Measurements from ENCODE around the gene LRIT3.

LRIT3 gene

GRCh38 chr4:109847896-109848442, at the start of gene LRIT3:
Gene LRIT3, plus strand, starts transcription at chr4:109848107. Its CDS starts 95 bp downstream, at chr4:109848202.
- DNase-seq = no peak

- no peak for DNase-seq
Measured at GRCh38 chr4:109798866-109799265, 49.0 kb upstream of the LRIT3 start.

GRCh38 chr4:109801099-109801789, 46.7 kb upstream of the LRIT3 start:
- no peak for DNase-seq

GRCh38 chr4:109801895-109802319, 46.0 kb upstream of the LRIT3 start, which contains the start of gene CFI:
Gene CFI, minus strand, starts transcription at chr4:109801999. Its CDS starts 28 bp downstream, at chr4:109801971.
- no peak for DNase-seq

- no peak for DNase-seq
Measured at GRCh38 chr4:109803924-109804571, 43.9 kb upstream of the LRIT3 start.

- DNase-seq = no peak
Measured at GRCh38 chr4:109809655-109810054, 38.3 kb upstream of the LRIT3 start.

GRCh38 chr4:109810552-109811387, 37.1 kb upstream of the LRIT3 start:
- no peak for DNase-seq

- DNase-seq = no peak
Measured at GRCh38 chr4:109811707-109812106, 36.2 kb upstream of the LRIT3 start.

- DNase-seq = peak; percentile 90
Measured at GRCh38 chr4:109815151-109816081, 32.5 kb upstream of the LRIT3 start, which contains the start of gene GAR1. Gene GAR1, plus strand, starts transcription at chr4:109815762. Its CDS starts 403 bp downstream, at chr4:109816165.

GRCh38 chr4:109816082-109816442, 31.8 kb upstream of the LRIT3 start:
- peak; percentile 59 for DNase-seq

GRCh38 chr4:109816894-109817293, 31.0 kb upstream of the LRIT3 start:
- DNase-seq = no peak

GRCh38 chr4:109818268-109818667, 29.6 kb upstream of the LRIT3 start:
- DNase-seq = no peak

- no peak for DNase-seq
Measured at GRCh38 chr4:109820563-109820962, 27.3 kb upstream of the LRIT3 start.

GRCh38 chr4:109821185-109821584, 26.7 kb upstream of the LRIT3 start:
- no peak for DNase-seq

GRCh38 chr4:109826719-109827118, 21.2 kb upstream of the LRIT3 start:
- no peak for DNase-seq

GRCh38 chr4:109827672-109828071, 20.2 kb upstream of the LRIT3 start, which contains the start of gene RRH:
Gene RRH, plus strand, starts transcription at chr4:109827972. Its CDS starts 56 bp downstream, at chr4:109828028.
- DNase-seq = no peak

GRCh38 chr4:109833756-109834155, 14.2 kb upstream of the LRIT3 start:
- no peak for DNase-seq

- no peak for DNase-seq
Measured at GRCh38 chr4:109836985-109837384, 10.9 kb upstream of the LRIT3 start.

- DNase-seq = no peak
Measured at GRCh38 chr4:109846395-109847098, 1.4 kb upstream of the LRIT3 start.

- no peak for DNase-seq
Measured at GRCh38 chr4:109848501-109848900, 594 bp downstream of the LRIT3 start.

- no peak for DNase-seq
Measured at GRCh38 chr4:109850601-109851000, 2.7 kb downstream of the LRIT3 start.
